ENCODE data around the gene ARPP21.

Gene ARPP21

GRCh38 chr3:35718921-35719320 lies 79.6 kb downstream of the ARPP21 start:
- H3K27me3 ChIP-seq (ENCODE audit: low read depth, low read length) = no peaks in the 10 kb centered on the region
- H3K36me3 ChIP-seq (ENCODE audit: control insufficient read depth in 1 of 2, insufficient read depth in 2 of 2, low read length in 2 of 2) = no peaks in the 10 kb centered on the region
- no peak overlapping the region for H3K4me3 ChIP-seq (ENCODE audit: low read depth in 1 of 2, low read length in 2 of 2)
- H3K27ac ChIP-seq (ENCODE audit: low read length) = no peak overlapping the region
- no peaks in the 10 kb centered on the region for H3K4me1 ChIP-seq (ENCODE audit: control insufficient read depth in 1 of 2, insufficient read depth in 2 of 2, low read length in 2 of 2)
- no peaks in the 10 kb centered on the region for H3K9me3 ChIP-seq (ENCODE audit: control insufficient read depth in 1 of 2, low read length in 2 of 2)

- Histone ChIP-seq H3K9me3 (ENCODE audit: control insufficient read depth in 1 of 2, low read length in 2 of 2) (no peaks in the 10 kb centered on the region), H3K27ac (ENCODE audit: low read length) (no peak overlapping the region), H3K4me1 (ENCODE audit: control insufficient read depth in 1 of 2, insufficient read depth in 2 of 2, low read length in 2 of 2) (no peaks in the 10 kb centered on the region), H3K36me3 (ENCODE audit: control insufficient read depth in 1 of 2, insufficient read depth in 2 of 2, low read length in 2 of 2) (no peaks in the 10 kb centered on the region), H3K27me3 (ENCODE audit: low read depth, low read length) (no peaks in the 10 kb centered on the region), H3K4me3 (ENCODE audit: low read depth in 1 of 2, low read length in 2 of 2) (no peak overlapping the region)
These were observed 82.3 kb downstream of the ARPP21 start for GRCh38 chr3:35721628-35722027.

- Histone ChIP-seq H3K27ac (ENCODE audit: low read length) (no peak overlapping the region), H3K36me3 (ENCODE audit: control insufficient read depth in 1 of 2, insufficient read depth in 2 of 2, low read length in 2 of 2) (no peaks in the 10 kb centered on the region), H3K9me3 (ENCODE audit: control insufficient read depth in 1 of 2, low read length in 2 of 2) (no peaks in the 10 kb centered on the region), H3K4me1 (ENCODE audit: control insufficient read depth in 1 of 2, insufficient read depth in 2 of 2, low read length in 2 of 2) (no peaks in the 10 kb centered on the region), H3K27me3 (ENCODE audit: low read depth, low read length) (no peaks in the 10 kb centered on the region), H3K4me3 (ENCODE audit: low read depth in 1 of 2, low read length in 2 of 2) (no peak overlapping the region)
These were observed 83.6 kb downstream of the ARPP21 start for GRCh38 chr3:35722902-35723301.

- Histone ChIP-seq H3K4me1 (ENCODE audit: control insufficient read depth in 1 of 2, insufficient read depth in 2 of 2, low read length in 2 of 2) (no peaks in the 10 kb centered on the region), H3K4me3 (ENCODE audit: low read depth in 1 of 2, low read length in 2 of 2) (no peak overlapping the region), H3K27me3 (ENCODE audit: low read depth, low read length) (no peaks in the 10 kb centered on the region), H3K9me3 (ENCODE audit: control insufficient read depth in 1 of 2, low read length in 2 of 2) (no peaks in the 10 kb centered on the region), H3K27ac (ENCODE audit: low read length) (no peak overlapping the region), H3K36me3 (ENCODE audit: control insufficient read depth in 1 of 2, insufficient read depth in 2 of 2, low read length in 2 of 2) (no peaks in the 10 kb centered on the region)
These were observed 84.3 kb downstream of the ARPP21 start for GRCh38 chr3:35723480-35724097.

GRCh38 chr3:35724106-35724505 lies 84.8 kb downstream of the ARPP21 start:
- Histone ChIP-seq H3K9me3 (ENCODE audit: control insufficient read depth in 1 of 2, low read length in 2 of 2) (no peaks in the 10 kb centered on the region), H3K4me1 (ENCODE audit: control insufficient read depth in 1 of 2, insufficient read depth in 2 of 2, low read length in 2 of 2) (no peaks in the 10 kb centered on the region), H3K36me3 (ENCODE audit: control insufficient read depth in 1 of 2, insufficient read depth in 2 of 2, low read length in 2 of 2) (no peaks in the 10 kb centered on the region), H3K27ac (ENCODE audit: low read length) (no peak overlapping the region), H3K27me3 (ENCODE audit: low read depth, low read length) (no peaks in the 10 kb centered on the region), H3K4me3 (ENCODE audit: low read depth in 1 of 2, low read length in 2 of 2) (no peak overlapping the region)

GRCh38 chr3:35727179-35727578 lies 87.9 kb downstream of the ARPP21 start:
- Histone ChIP-seq H3K36me3 (ENCODE audit: control insufficient read depth in 1 of 2, insufficient read depth in 2 of 2, low read length in 2 of 2) (no peaks in the 10 kb centered on the region), H3K4me1 (ENCODE audit: control insufficient read depth in 1 of 2, insufficient read depth in 2 of 2, low read length in 2 of 2) (no peaks in the 10 kb centered on the region), H3K27me3 (ENCODE audit: low read depth, low read length) (no peaks in the 10 kb centered on the region), H3K4me3 (ENCODE audit: low read depth in 1 of 2, low read length in 2 of 2) (no peak overlapping the region), H3K9me3 (ENCODE audit: control insufficient read depth in 1 of 2, low read length in 2 of 2) (no peaks in the 10 kb centered on the region), H3K27ac (ENCODE audit: low read length) (no peak overlapping the region)

GRCh38 chr3:35733341-35733740 lies 94.0 kb downstream of the ARPP21 start:
- Histone ChIP-seq H3K4me1 (ENCODE audit: control insufficient read depth in 1 of 2, insufficient read depth in 2 of 2, low read length in 2 of 2) (no peaks in the 10 kb centered on the region), H3K36me3 (ENCODE audit: control insufficient read depth in 1 of 2, insufficient read depth in 2 of 2, low read length in 2 of 2) (no peaks in the 10 kb centered on the region), H3K27ac (ENCODE audit: low read length) (no peak overlapping the region)

GRCh38 chr3:35733864-35734263 lies 94.5 kb downstream of the ARPP21 start:
- Histone ChIP-seq H3K36me3 (ENCODE audit: control insufficient read depth in 1 of 2, insufficient read depth in 2 of 2, low read length in 2 of 2) (no peaks in the 10 kb centered on the region), H3K4me3 (ENCODE audit: low read depth in 1 of 2, low read length in 2 of 2) (no peak overlapping the region), H3K27me3 (ENCODE audit: low read depth, low read length) (no peaks in the 10 kb centered on the region), H3K27ac (ENCODE audit: low read length) (no peak overlapping the region), H3K4me1 (ENCODE audit: control insufficient read depth in 1 of 2, insufficient read depth in 2 of 2, low read length in 2 of 2) (no peaks in the 10 kb centered on the region), H3K9me3 (ENCODE audit: control insufficient read depth in 1 of 2, low read length in 2 of 2) (no peaks in the 10 kb centered on the region)

More at GRCh38 chr3:35733341-35733740, 94.0 kb downstream of the ARPP21 start:
- Histone ChIP-seq H3K27me3 (ENCODE audit: low read depth, low read length) (no peaks in the 10 kb centered on the region), H3K4me3 (ENCODE audit: low read depth in 1 of 2, low read length in 2 of 2) (no peak overlapping the region), H3K9me3 (ENCODE audit: control insufficient read depth in 1 of 2, low read length in 2 of 2) (no peaks in the 10 kb centered on the region)

GRCh38 chr3:35737080-35737479 lies 97.8 kb downstream of the ARPP21 start:
- no peaks in the 10 kb centered on the region for H3K4me1 ChIP-seq (ENCODE audit: control insufficient read depth in 1 of 2, insufficient read depth in 2 of 2, low read length in 2 of 2)
- H3K4me3 ChIP-seq (ENCODE audit: low read depth in 1 of 2, low read length in 2 of 2) = no peak overlapping the region
- H3K9me3 ChIP-seq (ENCODE audit: control insufficient read depth in 1 of 2, low read length in 2 of 2) = no peaks in the 10 kb centered on the region
- no peaks in the 10 kb centered on the region for H3K27me3 ChIP-seq (ENCODE audit: low read depth, low read length)
- H3K27ac ChIP-seq (ENCODE audit: low read length) = no peak overlapping the region
- H3K36me3 ChIP-seq (ENCODE audit: control insufficient read depth in 1 of 2, insufficient read depth in 2 of 2, low read length in 2 of 2) = no peaks in the 10 kb centered on the region

- Histone ChIP-seq H3K4me3 (ENCODE audit: low read depth in 1 of 2, low read length in 2 of 2) (no peak overlapping the region), H3K4me1 (ENCODE audit: control insufficient read depth in 1 of 2, insufficient read depth in 2 of 2, low read length in 2 of 2) (no peaks in the 10 kb centered on the region), H3K27ac (ENCODE audit: low read length) (no peak overlapping the region), H3K9me3 (ENCODE audit: control insufficient read depth in 1 of 2, low read length in 2 of 2) (no peaks in the 10 kb centered on the region), H3K27me3 (ENCODE audit: low read depth, low read length) (no peaks in the 10 kb centered on the region), H3K36me3 (ENCODE audit: control insufficient read depth in 1 of 2, insufficient read depth in 2 of 2, low read length in 2 of 2) (no peaks in the 10 kb centered on the region)
These were observed 98.2 kb downstream of the ARPP21 start for GRCh38 chr3:35737527-35737926.

GRCh38 chr3:35737934-35738706 lies 98.8 kb downstream of the ARPP21 start:
- Histone ChIP-seq H3K4me1 (ENCODE audit: control insufficient read depth in 1 of 2, insufficient read depth in 2 of 2, low read length in 2 of 2) (no peaks in the 10 kb centered on the region), H3K9me3 (ENCODE audit: control insufficient read depth in 1 of 2, low read length in 2 of 2) (no peaks in the 10 kb centered on the region), H3K36me3 (ENCODE audit: control insufficient read depth in 1 of 2, insufficient read depth in 2 of 2, low read length in 2 of 2) (no peaks in the 10 kb centered on the region), H3K27me3 (ENCODE audit: low read depth, low read length) (no peaks in the 10 kb centered on the region), H3K4me3 (ENCODE audit: low read depth in 1 of 2, low read length in 2 of 2) (no peak overlapping the region), H3K27ac (ENCODE audit: low read length) (no peak overlapping the region)
